CD14-positive monocyte (primary cell): ENCODE results near the gene DERL3. TPM values are rescaled to one million over a fixed set of nuclear protein-coding genes. Genes with fewer than 3 reads are reported as not detected.

ENCODE experiments used
- DNase-seq, 3 donors: peaks; one replicate each; pipeline ENCODE4 v3.0.0-alpha.2; 2011 to 2022
- H2AFZ ChIP-seq: 2 replicates; pipeline ENCODE4 v1.6.0; 2012; ENCODE audit warnings: mild to moderate bottlenecking, low read depth, low read length, inconsistent platforms; ENCODE audit not compliant: insufficient read depth, poor library complexity, severe bottlenecking
- H3K27ac ChIP-seq, 2 donors: 1 replicate in 1 of 2; 2 replicates in 1 of 2; pipeline ENCODE4 v1.5.1; 2012 to 2013; ENCODE audit warnings: low read length in 2 of 2, control low read depth in 1 of 2, inconsistent platforms in 1 of 2, low read depth in 1 of 2, mild to moderate bottlenecking in 1 of 2
- H3K27me3 ChIP-seq, 2 donors: one replicate each; pipeline versions ENCODE4 v1.6.0 to v1.6.1; 2011 to 2013; ENCODE audit warnings: low read length in 2 of 2; ENCODE audit not compliant: control insufficient read depth in 2 of 2, insufficient read depth in 2 of 2
- H3K36me3 ChIP-seq, 2 donors: replicated peaks in 1 of 2; 1 replicate in 1 of 2; 2 replicates in 1 of 2; pipeline versions ENCODE4 v1.5.1 to v1.6.1; 2012 to 2013; ENCODE audit warnings: low read length in 2 of 2, control low read depth in 1 of 2, inconsistent platforms in 1 of 2, mild to moderate bottlenecking in 1 of 2; ENCODE audit not compliant: insufficient read depth in 2 of 2, control insufficient read depth in 1 of 2
- H3K4me1 ChIP-seq, 2 donors: 1 replicate in 1 of 2; 2 replicates in 1 of 2; pipeline versions ENCODE4 v1.5.1 to v1.6.1; 2012 to 2013; ENCODE audit warnings: low read length in 2 of 2, control low read depth in 1 of 2, inconsistent platforms in 1 of 2, mild to moderate bottlenecking in 1 of 2, moderate library complexity in 1 of 2; ENCODE audit not compliant: insufficient read depth in 2 of 2, control insufficient read depth in 1 of 2
- H3K4me2 ChIP-seq: replicated peaks from 2 replicates; pipeline ENCODE3; 2012; ENCODE audit warnings: low read length, moderate library complexity, mild to moderate bottlenecking; ENCODE audit not compliant: poor library complexity, severe bottlenecking; ENCODE audit errors: extremely low read depth
- H3K4me3 ChIP-seq, 3 experiments: fragments of 200-600 bp in 1 of 3; sonication (generic) in 1 of 3; replicated peaks in 1 of 3; 1 replicate in 2 of 3; 2 replicates in 1 of 3; pipeline ENCODE4 v1.5.1; 2011 to 2013; ENCODE audit warnings: low read length in 3 of 3, mild to moderate bottlenecking in 3 of 3, control low read depth in 2 of 3, low read depth in 2 of 3, inconsistent platforms in 1 of 3, moderate library complexity in 1 of 3
- H3K79me2 ChIP-seq: 2 replicates; pipeline ENCODE4 v1.6.0; 2012; ENCODE audit warnings: mild to moderate bottlenecking, control low read depth, inconsistent platforms, low read length, moderate library complexity; ENCODE audit not compliant: insufficient read depth
- H3K9ac ChIP-seq: 2 replicates; pipeline ENCODE4 v1.6.0; 2017; ENCODE audit warnings: low read length, mild to moderate bottlenecking; ENCODE audit not compliant: insufficient read depth, poor library complexity, severe bottlenecking
- H3K9me3 ChIP-seq, 2 donors: replicated peaks in 1 of 2; 1 replicate in 1 of 2; 2 replicates in 1 of 2; pipeline versions ENCODE4 v1.5.1 to v1.6.1; 2012 to 2013; ENCODE audit warnings: low read length in 2 of 2, control low read depth in 1 of 2; ENCODE audit not compliant: control insufficient read depth in 1 of 2, insufficient read depth in 1 of 2
- H4K20me1 ChIP-seq: 2 replicates; pipeline ENCODE4 v1.6.0; 2012; ENCODE audit warnings: mild to moderate bottlenecking, low read length, control low read depth, moderate library complexity; ENCODE audit not compliant: insufficient read depth
- H3K27ac Mint-ChIP-seq, 7 donors: one replicate each; pipeline ENCODE4 v1.8.0; 2020; ENCODE audit warnings: mild to moderate bottlenecking in 7 of 7, mixed read lengths in 7 of 7, moderate library complexity in 6 of 7, inconsistent platforms in 2 of 7
- H3K27me3 Mint-ChIP-seq, 3 donors: one replicate each; pipeline ENCODE4 v1.8.0; 2021 to 2022; ENCODE audit warnings: low read depth in 3 of 3, mild to moderate bottlenecking in 3 of 3, mixed read lengths in 3 of 3, moderate library complexity in 3 of 3, inconsistent platforms in 1 of 3
- H3K36me3 Mint-ChIP-seq, 2 donors: one replicate each; pipeline ENCODE4 v1.8.0; 2020; ENCODE audit warnings: mixed read lengths in 2 of 2, inconsistent platforms in 1 of 2, mild to moderate bottlenecking in 1 of 2
- H3K4me1 Mint-ChIP-seq: one replicate; pipeline ENCODE4 v1.8.0; 2020; ENCODE audit warnings: mild to moderate bottlenecking, mixed read lengths
- H3K4me3 Mint-ChIP-seq, 2 donors: one replicate each; pipeline ENCODE4 v1.8.0; 2020; ENCODE audit warnings: mild to moderate bottlenecking in 2 of 2, mixed read lengths in 2 of 2, moderate library complexity in 1 of 2
- H3K9me3 Mint-ChIP-seq, 7 donors: one replicate each; pipeline ENCODE4 v1.8.0; 2020 to 2022; ENCODE audit warnings: mixed read lengths in 7 of 7, mild to moderate bottlenecking in 6 of 7, moderate library complexity in 6 of 7, inconsistent platforms in 2 of 7
- WGBS: methylation state at CpG from one replicate; pipeline ENCODE4 v1.1.5; 2013; ENCODE audit warnings: missing lambda C conversion rate; ENCODE audit not compliant: insufficient coverage; 5-methylcytosine and 5-hydroxymethylcytosine counted together
- intact Hi-C, 2 donors: fragments of 100-400 bp; cut with micrococcal nuclease; formaldehyde crosslinking; loops; one replicate each; pipeline versions ENCODE4 v1.15.0 to v1.15.1; 2023
- polyA plus RNA-seq, 3 donors: library from polyadenylated mRNA; depleted of rRNA in 1 of 3; unstranded in 2 of 3; stranded (reverse) in 1 of 3; fragments of 300-500 nt in 2 of 3; fragments of >200 nt in 1 of 3; fragmentation: Illumina TruSeq in 2 of 3; gene quantifications; 1 replicate in 2 of 3; 2 replicates in 1 of 3; pipeline ENCODE4 v1.2.3, GENCODE V29; 2012 to 2021
- TF ChIP-seq, protein P1 (sequence below): fragments of 200-600 bp; IDR thresholded peaks from one replicate; pipeline ENCODE4 v1.8.0; 2022; ENCODE audit warnings: antibody characterized with exemption, mild to moderate bottlenecking

The DERL3 gene
- polyA plus RNA-seq, 3 donors: 0.23 to 0.64 (median 0.28) TPM

DNA sequence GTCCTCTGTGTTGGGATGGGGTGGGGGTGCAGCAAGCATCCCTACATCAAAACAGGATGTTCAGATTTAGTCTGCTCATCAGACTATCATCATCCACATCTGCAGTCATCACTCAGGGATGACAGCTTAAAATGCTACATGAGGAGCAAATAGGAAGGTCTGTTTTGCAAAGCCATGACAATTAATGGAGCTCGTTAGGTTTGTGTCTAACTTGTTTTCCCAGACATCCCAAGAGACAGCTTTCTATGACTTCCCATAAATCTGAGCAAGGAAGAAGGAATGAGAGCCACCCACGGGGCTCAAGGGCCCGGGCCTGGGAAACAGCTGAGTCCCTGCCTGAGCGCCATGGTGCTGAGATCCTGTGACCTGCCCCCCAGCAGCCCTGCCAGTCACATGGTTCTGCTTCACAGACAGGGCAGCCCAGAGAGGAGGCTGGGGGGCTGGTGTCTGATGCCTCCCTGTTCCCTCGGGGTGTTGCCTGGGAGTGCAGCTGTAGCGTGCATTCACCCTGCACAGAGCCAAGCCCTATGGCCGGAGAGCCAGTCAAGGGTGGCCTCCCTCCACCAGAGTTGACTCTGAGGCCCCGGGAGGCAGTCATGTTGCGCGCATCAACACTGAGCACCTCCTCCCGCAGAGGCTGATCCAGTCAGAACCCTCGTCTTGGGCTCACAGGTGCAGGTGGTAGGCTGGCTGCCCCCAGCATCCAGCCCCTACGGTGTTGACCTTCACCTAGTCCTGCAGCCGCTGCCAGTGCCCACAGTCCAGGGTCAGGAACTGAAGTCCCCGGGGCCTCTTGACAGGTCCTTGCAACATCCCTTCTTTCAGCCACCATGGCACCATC, 12.1 kb downstream of the DERL3 start:
- H3K36me3 Mint-ChIP-seq: peaks cover 81 to 99% of the 10 kb centered on the region in 2 donors
- TF ChIP-seq, protein P1, sequence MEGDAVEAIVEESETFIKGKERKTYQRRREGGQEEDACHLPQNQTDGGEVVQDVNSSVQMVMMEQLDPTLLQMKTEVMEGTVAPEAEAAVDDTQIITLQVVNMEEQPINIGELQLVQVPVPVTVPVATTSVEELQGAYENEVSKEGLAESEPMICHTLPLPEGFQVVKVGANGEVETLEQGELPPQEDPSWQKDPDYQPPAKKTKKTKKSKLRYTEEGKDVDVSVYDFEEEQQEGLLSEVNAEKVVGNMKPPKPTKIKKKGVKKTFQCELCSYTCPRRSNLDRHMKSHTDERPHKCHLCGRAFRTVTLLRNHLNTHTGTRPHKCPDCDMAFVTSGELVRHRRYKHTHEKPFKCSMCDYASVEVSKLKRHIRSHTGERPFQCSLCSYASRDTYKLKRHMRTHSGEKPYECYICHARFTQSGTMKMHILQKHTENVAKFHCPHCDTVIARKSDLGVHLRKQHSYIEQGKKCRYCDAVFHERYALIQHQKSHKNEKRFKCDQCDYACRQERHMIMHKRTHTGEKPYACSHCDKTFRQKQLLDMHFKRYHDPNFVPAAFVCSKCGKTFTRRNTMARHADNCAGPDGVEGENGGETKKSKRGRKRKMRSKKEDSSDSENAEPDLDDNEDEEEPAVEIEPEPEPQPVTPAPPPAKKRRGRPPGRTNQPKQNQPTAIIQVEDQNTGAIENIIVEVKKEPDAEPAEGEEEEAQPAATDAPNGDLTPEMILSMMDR: no peak
- no peak overlapping the region for H3K27ac Mint-ChIP-seq
- intact Hi-C loops: no loop called here
- H3K9me3 ChIP-seq: no peaks in the 10 kb centered on the region
- no peak overlapping the region for H3K27ac ChIP-seq
- no peak overlapping the region for H3K4me2 ChIP-seq
- H3K4me3 ChIP-seq: no peak overlapping the region
- H3K36me3 ChIP-seq: peaks cover 77 to 98% of the 10 kb centered on the region in 2 donors
- peaks cover 0 to 2% (median 0%) of the 10 kb centered on the region in 3 donors for H3K27me3 Mint-ChIP-seq
- no peaks in the 10 kb centered on the region for H3K27me3 ChIP-seq
- 95% methylated on average over 14 of the region's 15 CpGs for WGBS
- H2AFZ ChIP-seq: no peak overlapping the region
- peaks cover 0 to 3% (median 0%) of the 10 kb centered on the region in 7 donors for H3K9me3 Mint-ChIP-seq
- no peak for DNase-seq
- H3K4me3 Mint-ChIP-seq: no peak overlapping the region
- H3K9ac ChIP-seq: no peak overlapping the region
- H3K4me1 ChIP-seq: no peaks in the 10 kb centered on the region
- H4K20me1 ChIP-seq: peaks cover 16% of the 10 kb centered on the region
- no peaks in the 10 kb centered on the region for H3K4me1 Mint-ChIP-seq
- H3K79me2 ChIP-seq: no peaks in the 10 kb centered on the region

DNA sequence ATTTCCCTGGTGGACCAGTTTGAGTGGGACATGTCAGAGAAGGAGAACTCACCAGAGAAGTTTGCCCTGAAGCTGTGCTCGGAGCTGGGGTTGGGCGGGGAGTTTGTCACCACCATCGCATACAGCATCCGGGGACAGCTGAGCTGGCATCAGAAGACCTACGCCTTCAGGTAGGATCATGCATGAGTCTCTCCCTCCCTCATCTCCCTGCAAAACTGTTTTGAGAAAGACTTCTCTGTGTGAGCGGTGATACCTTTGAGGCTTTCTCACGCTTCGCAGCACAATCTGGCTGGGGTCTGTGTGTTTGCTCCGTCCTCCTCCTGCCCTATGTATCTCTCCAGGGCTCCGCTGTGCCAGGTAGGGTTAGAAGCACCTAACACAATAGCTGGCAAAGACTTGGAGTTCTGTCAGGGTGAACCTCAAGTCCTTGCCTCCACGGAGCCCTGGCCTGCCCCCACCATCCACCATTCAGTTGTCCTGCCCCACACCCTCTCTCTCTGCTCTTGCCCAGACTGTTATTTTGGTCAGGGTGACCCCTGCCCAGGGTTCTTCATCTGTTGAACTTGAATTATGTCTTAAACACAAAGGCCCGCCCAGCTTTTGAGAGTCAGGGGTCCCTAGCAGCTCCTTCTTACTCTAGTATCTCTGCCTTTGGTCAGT, 13.4 kb downstream of the DERL3 start:
- Mint-ChIP-seq H3K27me3 (peaks cover 0 to 2% (median 0%) of the 10 kb centered on the region in 3 donors), H3K27ac (peak overlapping the region in 2 of 7 donors; percentile 19 to 27), H3K9me3 (peaks cover 0 to 3% (median 0%) of the 10 kb centered on the region in 7 donors), H3K4me3 (no peak overlapping the region), H3K36me3 (peaks cover 86 to 99% of the 10 kb centered on the region in 2 donors), H3K4me1 (no peaks in the 10 kb centered on the region)
- intact Hi-C loops: no loop called here
- no peaks in the 10 kb centered on the region for H3K9me3 ChIP-seq
- H3K4me2 ChIP-seq: no peak overlapping the region
- no peaks in the 10 kb centered on the region for H3K27me3 ChIP-seq
- H3K79me2 ChIP-seq: no peaks in the 10 kb centered on the region
- H4K20me1 ChIP-seq: peaks cover 4% of the 10 kb centered on the region
- H3K36me3 ChIP-seq: peaks cover 76 to 98% of the 10 kb centered on the region in 2 donors
- no peak overlapping the region for H3K27ac ChIP-seq
- 97% methylated on average over 12 of the region's 12 CpGs for WGBS
- H3K4me1 ChIP-seq: no peaks in the 10 kb centered on the region
- no peak overlapping the region for H3K9ac ChIP-seq
- H3K4me3 ChIP-seq: no peak overlapping the region
- TF ChIP-seq, protein P1: no peak
- DNase-seq: no peak
- H2AFZ ChIP-seq: no peak overlapping the region
